Fibroblast of mammary gland (primary cell): ENCODE data around the gene MRPL28.
A peak's percentile ranks its signal among the peaks of the same experiment; 100 is the strongest.
"Not testable (repeated sequence)": the region's sequence is repeated elsewhere in the genome, so short reads cannot be mapped to it uniquely, and the experiment has no call there.

ENCODE experiments used
- DNase-seq: peaks from one replicate; pipeline ENCODE4 v3.0.0-alpha.2; 2010; ENCODE audit warnings: low read depth
- H3K4me3 ChIP-seq: 2 replicates; pipeline ENCODE4 v1.5.1; 2011; ENCODE audit warnings: low read depth, mild to moderate bottlenecking, low read length, moderate library complexity; ENCODE audit not compliant: control insufficient read depth
- CTCF ChIP-seq: conservative IDR thresholded peaks from 2 replicates; pipeline ENCODE4 v1.5.1; 2011; ENCODE audit warnings: low read depth, low read length, inconsistent platforms; ENCODE audit not compliant: control insufficient read depth, insufficient read depth

Gene MRPL28

GRCh38 chr16:349211-349610 lies 21.1 kb downstream of the MRPL28 start:
- H3K4me3 ChIP-seq: no peak overlapping the region
- TF ChIP-seq CTCF: no peak
- no peak for DNase-seq

- not testable (repeated sequence) for DNase-seq, H3K4me3 ChIP-seq
These were observed 21.8 kb downstream of the MRPL28 start for GRCh38 chr16:348495-348894.

- no peak for DNase-seq
- TF ChIP-seq CTCF: no peak
- H3K4me3 ChIP-seq: no peak overlapping the region
These were observed 23.1 kb downstream of the MRPL28 start for GRCh38 chr16:347203-347602.

GRCh38 chr16:346587-346986 lies 23.8 kb downstream of the MRPL28 start:
- DNase-seq: peak; percentile 19
- no peak for TF ChIP-seq CTCF
- H3K4me3 ChIP-seq: no peak overlapping the region

- DNase-seq: no peak
- no peak overlapping the region for H3K4me3 ChIP-seq
- TF ChIP-seq CTCF: no peak
These were observed 24.6 kb downstream of the MRPL28 start for GRCh38 chr16:345772-346171.

GRCh38 chr16:342455-343213 lies 27.7 kb downstream of the MRPL28 start:
- TF ChIP-seq CTCF: no peak
- H3K4me3 ChIP-seq: no peak overlapping the region
- no peak for DNase-seq

GRCh38 chr16:341974-342336 lies 28.4 kb downstream of the MRPL28 start:
- not testable (repeated sequence) for H3K4me3 ChIP-seq, DNase-seq

- DNase-seq, H3K4me3 ChIP-seq: not testable (repeated sequence)
These were observed 29.0 kb downstream of the MRPL28 start for GRCh38 chr16:341095-341973.
